ENCODE results near the gene OSBP2.

The OSBP2 gene

GRCh38 chr22:30871391-30872284, 177.0 kb downstream of the OSBP2 start:
- no peak for DNase-seq

- no peak for DNase-seq
Observed at GRCh38 chr22:30872285-30873041, 177.8 kb downstream of the OSBP2 start.

DNA sequence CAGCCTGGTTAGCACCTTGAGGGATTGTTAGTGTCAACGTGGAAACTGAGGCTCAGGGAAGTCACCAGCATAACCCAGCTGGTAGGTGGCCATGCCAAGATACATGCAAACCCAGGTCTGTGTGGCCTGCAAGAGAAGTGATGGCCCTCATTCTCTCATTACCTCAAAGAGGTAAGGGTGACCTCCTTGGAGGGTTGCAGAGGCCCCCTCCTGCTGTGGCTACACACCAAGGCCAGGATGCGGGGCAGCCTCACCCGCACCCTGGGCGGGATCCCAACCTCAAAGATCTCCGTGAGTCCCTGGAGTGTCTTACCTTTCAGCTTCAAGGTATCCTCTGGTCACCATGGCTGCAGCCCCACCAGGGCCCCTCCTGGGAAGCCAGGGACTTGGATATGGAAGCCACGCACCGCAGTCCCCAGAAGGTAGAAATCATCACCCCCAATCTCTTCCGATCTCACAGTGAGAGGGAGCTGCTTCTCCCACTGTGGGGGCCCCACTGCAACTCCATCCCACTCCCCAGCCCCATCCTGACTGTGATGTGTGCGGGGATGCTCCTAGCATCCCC, 178.5 kb downstream of the OSBP2 start:
- no peak for DNase-seq

DNA sequence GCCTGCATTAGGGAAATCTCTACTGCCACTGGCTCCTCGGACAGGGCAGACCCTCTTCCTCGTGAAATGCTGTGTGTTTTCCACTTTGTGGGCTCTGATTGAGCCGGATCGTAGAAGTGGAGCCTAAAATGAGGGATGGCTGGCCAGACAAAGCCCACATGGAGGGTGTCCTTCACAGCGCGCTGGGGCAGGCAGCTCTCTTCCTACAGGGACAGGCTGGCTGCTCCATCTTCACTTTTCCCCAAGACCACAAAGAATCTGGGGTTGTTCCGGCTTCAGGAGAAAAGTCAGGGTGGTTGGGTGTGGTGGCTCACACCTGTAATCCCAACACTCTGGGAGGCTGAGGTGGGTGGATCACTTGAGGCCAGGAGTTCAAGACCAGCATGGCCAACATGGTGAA, 179.0 kb downstream of the OSBP2 start:
- DNase-seq = no peak

- DNase-seq = no peak
Observed at GRCh38 chr22:30874431-30875370, 180.0 kb downstream of the OSBP2 start.

DNA sequence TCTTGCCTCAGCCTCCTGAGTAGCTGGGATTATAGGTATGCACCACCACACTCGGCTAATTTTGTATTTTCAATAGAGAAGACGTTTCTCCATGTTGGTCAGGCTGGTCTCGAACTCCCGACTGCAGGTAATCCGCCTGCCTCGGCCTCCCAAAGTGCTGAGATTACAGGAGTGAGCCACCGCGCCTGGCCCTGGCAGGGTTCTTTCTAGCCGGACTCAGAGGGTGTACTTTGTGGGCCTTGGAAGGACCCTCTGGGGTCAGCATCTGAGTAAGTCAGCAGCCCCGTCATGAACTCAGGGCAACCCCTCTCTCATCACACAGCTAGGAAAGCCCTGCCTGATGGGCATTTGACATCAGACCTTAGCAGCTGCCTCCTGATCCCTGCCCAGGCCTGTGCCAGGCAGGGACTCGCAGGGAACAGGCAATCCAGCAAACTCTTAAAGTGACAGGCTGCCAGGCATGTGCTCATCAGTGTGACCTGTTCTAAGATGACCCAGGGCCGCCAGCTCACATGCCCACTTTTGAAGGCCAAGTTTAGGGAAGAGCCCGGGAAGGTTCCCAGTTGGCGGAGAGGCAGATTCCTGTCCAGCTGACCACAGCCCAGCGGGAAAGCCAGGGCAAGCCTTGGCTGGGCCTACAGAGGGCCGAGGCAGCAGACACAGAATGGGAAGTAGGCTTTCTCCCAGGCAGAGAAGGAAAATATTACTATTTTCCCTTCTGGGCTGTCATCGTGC, 181.0 kb downstream of the OSBP2 start:
- DNase-seq = no peak

GRCh38 chr22:30876221-30876751, 181.6 kb downstream of the OSBP2 start:
- DNase-seq = no peak

GRCh38 chr22:30876915-30877553, 182.4 kb downstream of the OSBP2 start:
- DNase-seq = no peak

- DNase-seq = no peak
Observed at GRCh38 chr22:30877662-30878515, 183.2 kb downstream of the OSBP2 start.

DNA sequence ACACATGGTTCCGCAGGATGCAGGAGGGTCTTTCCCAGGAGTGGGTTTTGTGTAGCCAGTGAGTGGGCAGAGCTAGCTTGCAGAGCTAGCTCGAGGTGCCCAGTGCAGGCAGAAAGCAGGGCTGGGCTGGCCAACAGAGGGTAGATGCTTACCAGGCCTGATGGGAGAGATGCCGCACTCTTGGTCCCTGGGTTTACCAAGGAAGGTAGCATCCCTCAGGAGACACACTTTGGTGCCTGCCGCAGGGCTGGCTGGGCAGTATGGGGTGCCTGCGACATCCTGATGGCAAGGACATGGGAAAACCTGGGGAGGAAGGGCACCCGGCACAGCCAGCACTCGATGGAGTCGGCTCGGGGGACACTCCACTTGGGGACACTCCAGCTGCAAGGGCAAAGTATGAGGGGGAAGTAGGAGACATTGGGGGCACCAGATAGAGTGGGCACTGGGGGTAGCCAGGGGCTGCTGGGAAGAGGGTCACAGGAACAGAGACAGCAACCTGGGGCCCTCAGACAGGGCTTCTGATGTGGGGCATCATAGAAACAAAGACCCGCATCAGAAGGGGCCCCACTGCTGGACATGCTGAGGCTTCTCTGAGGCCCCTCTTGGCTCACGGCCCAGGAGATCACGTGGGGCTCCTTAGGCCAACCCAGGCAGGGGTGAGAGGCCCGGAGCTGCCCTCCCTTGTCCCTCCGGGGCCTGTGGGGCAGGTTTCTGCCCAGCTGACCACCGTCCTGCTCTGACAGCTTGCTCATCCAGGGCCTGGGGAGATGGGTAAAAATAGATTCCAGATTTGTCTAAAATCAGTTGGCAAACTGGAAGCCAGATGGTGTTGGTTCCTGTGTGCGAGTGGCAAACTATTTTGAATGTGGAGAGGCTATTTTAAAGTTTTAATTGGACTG, 184.1 kb downstream of the OSBP2 start:
- DNase-seq = no peak

- DNase-seq = no peak
Observed at GRCh38 chr22:30879415-30879797, 184.7 kb downstream of the OSBP2 start.

- DNase-seq = no peak
Observed at GRCh38 chr22:30880181-30880601, 185.5 kb downstream of the OSBP2 start.

DNA sequence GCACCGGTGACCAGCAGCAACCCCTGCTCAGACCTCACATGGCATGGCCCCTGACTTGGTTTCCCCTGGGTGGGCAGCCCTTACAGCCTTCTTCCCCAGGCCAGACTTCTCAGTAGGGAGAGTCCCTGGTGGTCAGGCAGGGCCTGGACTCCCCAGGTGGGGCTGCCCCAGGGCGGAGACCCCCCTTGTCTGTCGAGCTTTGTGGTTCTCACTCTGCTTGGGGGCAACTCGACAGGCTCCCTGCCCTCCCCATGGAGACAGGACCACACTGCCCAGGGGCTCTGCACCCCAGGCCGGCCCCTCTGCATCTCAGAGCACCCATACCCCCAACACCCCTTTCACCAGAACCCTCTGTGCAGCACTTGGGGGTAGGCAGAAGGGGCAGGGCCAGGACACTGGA, 186.2 kb downstream of the OSBP2 start:
- no peak for DNase-seq

GRCh38 chr22:30881361-30882183, 186.9 kb downstream of the OSBP2 start:
- DNase-seq = no peak

- no peak for DNase-seq
Observed at GRCh38 chr22:30882184-30882717, 187.6 kb downstream of the OSBP2 start.

GRCh38 chr22:30882974-30883533, 188.4 kb downstream of the OSBP2 start:
- DNase-seq = no peak

DNA sequence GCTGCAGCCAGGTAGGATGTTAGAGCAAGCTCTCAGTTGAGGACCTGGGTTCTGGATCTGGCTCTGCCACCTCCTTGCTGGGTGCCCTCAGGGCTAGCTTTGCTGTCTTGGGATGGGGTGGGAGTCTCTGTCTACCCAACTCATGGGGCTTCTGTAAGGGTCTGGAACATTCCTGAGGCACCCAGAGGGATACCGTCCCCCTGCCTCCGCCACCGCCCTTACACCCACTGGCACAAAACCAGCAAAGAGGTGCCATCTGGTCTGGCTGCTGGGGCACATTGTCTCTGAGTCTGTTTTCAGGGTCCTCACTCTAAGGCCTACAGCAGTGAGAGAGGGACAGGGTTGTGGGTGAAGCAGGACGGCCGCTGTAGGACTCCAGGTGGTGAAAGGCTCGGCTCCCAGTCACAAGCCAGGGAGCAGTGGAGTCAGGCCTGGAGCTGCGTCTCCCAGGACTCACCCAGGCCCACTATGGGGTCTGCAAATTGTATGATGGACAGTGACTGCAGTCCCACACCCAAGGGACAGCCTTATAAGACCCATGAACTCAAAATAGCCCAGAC, 189.0 kb downstream of the OSBP2 start:
- no peak for DNase-seq
